ENCODE measurements around the gene ADAMTS12.
"Not testable (repeated sequence)": the region's sequence is repeated elsewhere in the genome, so short reads cannot be mapped to it uniquely, and the experiment has no call there.

ADAMTS12 gene

DNA sequence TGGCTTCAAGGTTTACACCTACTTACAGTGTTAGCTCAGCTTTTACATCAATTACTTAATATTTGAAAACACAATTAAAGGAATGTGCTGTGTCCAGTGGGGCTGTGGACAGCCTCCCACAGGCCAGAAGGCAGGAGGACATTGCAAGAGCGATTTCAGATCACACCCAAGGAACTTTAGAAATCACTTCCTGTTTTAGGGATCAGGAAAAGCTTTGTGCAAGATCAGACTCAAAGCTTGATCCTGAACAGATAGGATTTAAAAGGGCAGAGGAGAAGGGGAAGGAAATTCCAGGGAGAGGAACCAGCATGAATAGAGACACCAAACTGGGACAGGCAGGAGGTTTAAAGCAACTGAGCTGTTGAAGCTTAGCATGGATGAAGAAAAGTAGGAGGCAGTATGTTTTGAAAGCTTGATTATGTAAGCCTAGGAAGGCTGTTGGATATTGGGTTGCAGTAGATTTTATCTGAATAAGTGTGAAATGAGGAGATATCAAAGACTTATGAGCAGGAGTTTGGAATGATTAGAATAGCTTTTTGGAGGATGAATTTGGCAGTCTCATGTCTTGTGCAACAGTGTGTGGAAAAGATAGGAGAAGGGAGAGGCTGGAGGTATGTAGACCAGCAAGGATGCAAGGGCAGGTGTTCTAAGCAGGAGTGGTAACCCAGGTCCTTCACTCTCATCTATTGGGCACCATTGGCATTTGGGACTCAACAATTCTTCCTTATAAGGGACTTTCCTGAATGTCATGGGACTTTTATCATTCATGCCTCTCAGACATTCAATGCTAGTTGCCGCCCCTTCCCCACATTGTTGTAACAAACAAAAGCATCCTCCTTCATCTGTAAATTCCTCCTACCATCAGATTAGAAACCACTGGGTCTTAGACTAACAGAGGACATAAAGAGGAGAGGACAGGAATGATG is 327.5 kb downstream of the ADAMTS12 start:
- no peak for DNase-seq

DNA sequence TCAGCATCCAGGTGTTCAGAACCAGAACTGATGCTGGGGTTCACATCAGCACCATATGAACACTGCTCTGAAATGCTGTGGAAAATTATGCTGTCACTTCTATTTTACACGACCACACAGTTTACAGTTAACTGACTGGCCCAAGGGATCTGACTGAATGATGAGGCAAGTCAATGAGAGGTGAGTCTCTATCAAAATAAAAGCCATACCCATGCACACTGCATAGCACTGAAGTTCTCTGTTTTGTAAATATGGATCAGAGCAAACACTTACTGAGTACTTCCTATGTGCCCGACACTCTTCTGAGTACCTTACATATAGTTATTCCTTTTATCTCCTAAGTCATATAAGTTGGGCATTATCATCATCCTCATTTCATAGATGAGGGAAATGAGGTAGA is 328.3 kb downstream of the ADAMTS12 start:
- DNase-seq: no peak

GRCh38 chr5:33558489-33558888 is 333.3 kb downstream of the ADAMTS12 start:
- DNase-seq: no peak

GRCh38 chr5:33557605-33558004 is 334.2 kb downstream of the ADAMTS12 start:
- DNase-seq: no peak

- DNase-seq: no peak
Observed at GRCh38 chr5:33556330-33557328, 335.2 kb downstream of the ADAMTS12 start.

- no peak for DNase-seq
Observed at GRCh38 chr5:33549982-33550567, 341.7 kb downstream of the ADAMTS12 start.

- not testable (repeated sequence) for DNase-seq
Observed at GRCh38 chr5:33539790-33540189, 352.0 kb downstream of the ADAMTS12 start.

DNA sequence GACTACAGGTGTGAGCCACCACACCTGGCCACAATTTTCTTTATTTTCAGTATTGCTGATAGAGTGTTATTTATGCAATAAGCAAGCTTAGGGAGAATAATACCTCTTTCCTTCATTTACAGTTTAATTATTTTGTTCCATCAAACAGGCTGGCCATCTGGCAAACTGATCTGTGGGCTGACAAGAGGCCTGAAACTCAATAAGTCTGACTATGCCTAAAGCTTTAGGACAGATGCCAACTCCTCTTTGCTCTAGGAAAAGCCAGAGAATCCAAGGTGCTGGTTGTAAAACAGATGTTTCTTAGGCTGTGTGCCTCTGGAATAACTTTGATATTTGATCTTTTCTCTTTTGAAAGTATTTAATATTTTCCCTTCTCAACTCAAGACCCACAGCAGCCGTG is 352.6 kb downstream of the ADAMTS12 start:
- DNase-seq: no peak

DNA sequence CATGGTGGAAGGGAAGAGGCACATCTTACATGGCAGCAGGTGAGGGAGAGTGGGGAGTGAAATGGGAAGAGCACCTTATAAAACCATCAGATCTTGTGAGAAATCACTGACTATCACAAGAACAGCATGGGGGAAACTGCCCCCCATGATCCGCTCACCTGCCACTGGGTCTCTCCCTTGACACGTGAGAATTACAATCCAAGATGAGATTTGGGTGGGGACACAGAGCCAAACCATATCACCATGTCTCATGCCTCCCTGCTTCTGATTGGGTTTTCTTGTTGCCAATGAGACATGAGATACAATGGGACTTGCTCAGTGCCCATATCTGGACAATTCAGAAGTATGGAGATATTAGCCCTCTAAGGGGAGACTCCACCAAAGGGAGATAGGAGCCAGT is 353.6 kb downstream of the ADAMTS12 start:
- DNase-seq: no peak

DNA sequence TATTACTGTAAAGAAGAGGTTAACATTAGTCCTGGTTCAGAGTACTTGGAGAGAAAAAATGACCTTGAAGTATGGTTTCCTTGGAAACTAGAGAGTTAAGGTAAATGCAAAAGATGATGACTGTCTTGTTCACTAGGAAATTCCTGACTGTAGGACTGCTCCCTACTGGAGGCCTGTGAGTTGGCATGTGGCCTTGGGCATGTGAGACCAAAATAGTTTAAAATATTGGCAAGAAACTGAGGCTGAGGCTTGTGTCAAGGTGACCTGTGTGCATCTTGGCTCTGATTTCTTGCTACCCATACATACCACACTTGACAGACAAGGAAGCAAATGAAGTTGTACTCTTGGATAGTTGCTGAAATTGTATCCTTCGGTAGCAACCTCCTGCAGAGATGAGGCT is 354.6 kb downstream of the ADAMTS12 start:
- no peak for DNase-seq

DNA sequence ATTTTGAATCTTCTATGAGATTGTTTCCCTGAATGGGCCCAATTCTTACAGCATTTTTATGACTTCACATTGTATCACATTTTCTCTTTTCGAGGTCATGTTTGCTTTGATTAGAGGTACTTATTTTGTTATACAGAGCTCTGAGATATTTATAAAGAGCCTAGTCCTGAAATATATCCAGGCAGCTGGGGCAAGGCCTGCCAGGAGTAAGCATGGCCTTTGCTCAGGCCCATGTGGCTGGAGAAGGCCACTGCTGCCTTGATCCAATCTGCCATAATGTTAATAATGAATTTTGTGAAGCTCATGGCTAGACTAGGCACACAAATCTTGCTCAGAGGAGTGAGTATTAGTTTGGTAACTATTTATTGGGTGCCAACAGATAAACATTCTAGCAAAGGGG is 355.0 kb downstream of the ADAMTS12 start:
- no peak for DNase-seq

- DNase-seq: no peak
Observed at GRCh38 chr5:33531824-33532223, 360.0 kb downstream of the ADAMTS12 start.

DNA sequence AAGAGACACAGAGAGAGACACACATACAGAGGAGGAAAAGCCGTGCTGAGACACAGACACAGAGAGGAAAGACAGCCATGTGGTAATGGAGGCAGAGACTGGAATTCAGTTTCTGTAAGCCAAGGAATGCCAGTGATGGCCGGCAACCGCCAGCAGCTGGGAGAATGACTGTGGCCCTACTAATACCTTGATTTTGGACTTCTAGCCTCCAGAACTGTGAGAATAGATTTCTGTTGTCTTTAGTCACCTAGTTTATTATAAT is 360.8 kb downstream of the ADAMTS12 start:
- no peak for DNase-seq

GRCh38 chr5:33530183-33531036 is 361.4 kb downstream of the ADAMTS12 start:
- DNase-seq: no peak

DNA sequence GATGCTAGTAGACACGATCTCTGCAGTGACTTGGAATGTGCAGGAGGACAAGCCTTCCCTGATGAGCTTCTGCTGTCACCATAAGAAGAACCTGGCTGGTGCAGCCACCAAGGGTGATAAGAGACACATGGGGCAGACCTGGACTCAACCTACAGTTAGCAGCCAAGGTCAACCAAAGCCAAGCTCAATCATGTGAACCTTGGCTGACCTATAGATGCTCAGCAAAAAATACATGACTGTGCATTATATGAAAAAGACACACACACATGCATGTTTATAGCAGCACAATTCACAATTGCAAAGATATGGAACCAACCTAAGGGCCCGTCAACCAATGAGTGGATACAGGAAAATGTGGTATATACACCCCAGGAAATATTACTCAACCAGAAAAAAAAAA is 364.1 kb downstream of the ADAMTS12 start:
- no peak for DNase-seq

- DNase-seq: no peak
Observed at GRCh38 chr5:33526755-33527154, 365.0 kb downstream of the ADAMTS12 start.

DNA sequence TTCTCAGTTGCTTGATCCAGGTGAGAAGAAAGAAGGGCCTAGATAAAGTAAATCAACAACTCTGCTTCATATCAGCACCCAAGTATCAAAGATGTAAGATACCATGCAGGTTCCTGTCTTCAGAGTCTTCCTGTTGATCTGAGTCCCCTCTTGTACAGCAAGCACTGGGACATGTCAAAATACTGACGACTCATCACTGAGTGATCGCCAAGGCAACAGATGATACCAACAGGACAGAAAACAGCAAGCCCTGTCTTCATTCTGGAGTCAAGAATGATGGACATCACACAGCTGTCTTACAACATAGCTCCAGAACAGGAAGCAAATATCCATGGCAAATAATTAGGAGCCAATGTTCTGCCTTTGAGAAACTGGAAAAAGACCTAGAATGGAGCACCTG is 367.3 kb downstream of the ADAMTS12 start:
- no peak for DNase-seq

DNA sequence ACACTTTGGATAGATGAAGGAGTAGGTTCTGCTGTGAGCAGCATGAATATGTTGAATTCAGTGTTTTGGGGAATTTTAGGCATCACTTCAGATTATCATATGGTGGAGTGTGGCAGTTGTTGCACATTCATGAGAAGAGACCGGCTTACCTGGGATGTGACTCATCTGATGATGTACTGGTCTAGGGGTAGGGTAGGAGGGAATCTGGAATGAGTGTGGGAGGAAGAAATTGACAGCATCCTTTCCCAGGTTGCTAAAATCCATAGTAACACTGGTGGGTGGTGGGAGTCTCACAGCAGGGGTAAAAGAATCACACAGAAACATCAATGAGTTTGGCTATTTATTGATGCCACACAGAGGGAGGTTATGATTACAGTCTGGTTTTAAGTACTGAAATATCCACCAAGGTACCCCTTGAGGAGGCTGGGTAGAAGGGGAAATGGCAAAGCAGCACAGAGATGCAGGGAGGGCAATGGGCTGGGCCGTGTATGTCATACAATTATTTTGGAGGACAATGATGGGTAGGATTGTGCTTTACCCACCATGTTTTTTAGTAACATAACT is 368.5 kb downstream of the ADAMTS12 start:
- DNase-seq: no peak

DNA sequence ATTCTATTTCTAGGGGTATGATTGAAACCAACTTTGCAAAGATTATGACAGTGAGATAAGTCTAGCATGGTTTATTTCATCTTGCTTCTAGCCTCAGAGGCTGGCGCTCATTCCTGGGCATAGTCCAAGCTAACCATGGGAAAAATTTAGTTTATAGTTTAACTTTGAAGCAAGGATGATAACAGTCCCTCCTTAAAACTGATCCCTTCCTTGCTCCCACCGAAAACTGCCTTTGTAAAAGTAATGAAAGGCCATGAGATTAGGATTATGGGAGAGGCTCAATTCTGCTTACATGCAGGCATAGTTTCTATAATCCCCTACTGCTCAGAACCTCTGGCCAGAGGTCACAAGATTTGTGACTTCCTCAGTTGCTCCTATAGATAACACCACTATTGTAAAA is 375.4 kb downstream of the ADAMTS12 start:
- no peak for DNase-seq

DNA sequence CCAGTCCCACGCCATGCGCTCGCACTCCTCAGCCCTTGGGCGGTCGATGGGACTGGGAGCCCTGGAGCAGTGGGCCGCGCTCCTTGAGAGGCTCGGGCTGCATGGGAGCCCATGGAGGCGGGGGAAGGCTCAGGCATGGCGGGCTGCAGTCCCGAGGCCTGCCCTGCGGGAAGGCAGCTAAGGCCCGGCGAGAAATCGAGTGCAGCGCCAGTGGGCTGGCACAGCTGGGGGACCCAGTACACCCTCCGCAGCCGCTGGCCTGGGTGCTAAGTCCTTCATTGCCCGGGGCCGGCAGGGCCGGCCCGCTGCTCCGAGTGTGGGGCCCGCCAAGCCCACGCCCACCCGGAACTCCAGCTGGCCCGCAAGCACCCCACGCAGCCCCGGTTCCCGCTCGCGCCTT is 376.4 kb downstream of the ADAMTS12 start:
- DNase-seq: not testable (repeated sequence)

DNA sequence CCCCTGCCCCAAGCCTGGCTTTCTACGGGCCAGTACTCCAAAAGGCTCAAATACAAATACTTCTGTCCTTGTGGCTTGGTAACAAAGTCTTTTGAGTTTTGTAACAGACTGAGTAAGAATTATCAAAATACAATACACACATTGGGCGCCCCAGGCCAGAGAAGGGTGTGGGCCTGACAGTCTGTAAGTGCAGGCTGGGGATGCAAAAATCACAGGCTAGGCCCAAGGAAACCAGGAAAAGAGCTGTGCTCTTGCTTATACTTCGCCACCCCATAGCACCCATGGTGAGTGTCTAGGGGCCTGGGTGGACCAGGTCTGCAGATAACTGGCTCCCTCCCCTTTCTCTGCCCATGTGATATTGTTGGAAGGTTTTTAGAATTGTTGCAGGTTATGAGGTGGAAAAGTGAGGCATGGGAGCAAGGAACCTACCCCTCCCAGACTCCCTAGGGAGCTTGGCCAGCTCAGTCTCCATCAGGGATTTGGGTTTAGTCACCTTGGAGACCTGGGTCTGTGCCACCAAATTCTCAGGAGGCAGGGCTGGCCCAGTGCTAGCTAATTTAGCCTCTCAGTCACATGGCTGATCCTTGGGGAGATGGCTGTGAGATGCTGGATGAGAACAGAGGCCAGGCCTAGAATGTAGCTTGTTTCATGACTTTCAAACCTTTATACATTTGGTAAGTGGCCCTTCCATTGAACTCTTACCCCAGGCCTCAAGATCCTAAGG is 378.2 kb downstream of the ADAMTS12 start:
- DNase-seq: no peak

DNA sequence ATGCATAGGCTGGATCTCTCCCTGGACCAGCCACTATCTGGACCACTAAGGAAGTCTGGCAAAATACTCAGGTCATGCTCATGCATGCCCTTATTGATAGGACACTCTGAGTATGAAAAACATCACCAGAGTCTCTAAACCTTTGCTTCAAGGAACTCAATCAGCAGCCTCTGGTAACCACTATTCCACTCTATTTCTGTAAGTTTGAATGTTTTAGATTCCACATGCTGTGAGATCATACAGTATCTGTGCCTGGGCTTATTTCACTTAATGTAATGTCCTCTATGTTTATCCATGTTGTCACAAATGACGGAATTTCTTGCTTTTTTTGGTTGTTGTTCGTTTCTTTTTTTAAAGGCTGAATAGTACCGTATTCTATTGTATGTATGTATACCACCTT is 382.8 kb downstream of the ADAMTS12 start:
- DNase-seq: no peak

All from NCI-H187 treated with DMSO at 0.1 percent for 48 hours (cell line).